Activated effector memory CD4-positive, alpha-beta T cell treated with Interleukin-2 at 50 U/mL for 16 hours (primary cell): Measurements from ENCODE around the gene HMMR.
"Not testable (repeated sequence)": the region's sequence is repeated elsewhere in the genome, so short reads cannot be mapped to it uniquely, and the experiment has no call there.

Experiments used
- DNase-seq: peaks from one replicate; pipeline ENCODE4 v3.0.0-alpha.2; 2020

HMMR gene

DNA sequence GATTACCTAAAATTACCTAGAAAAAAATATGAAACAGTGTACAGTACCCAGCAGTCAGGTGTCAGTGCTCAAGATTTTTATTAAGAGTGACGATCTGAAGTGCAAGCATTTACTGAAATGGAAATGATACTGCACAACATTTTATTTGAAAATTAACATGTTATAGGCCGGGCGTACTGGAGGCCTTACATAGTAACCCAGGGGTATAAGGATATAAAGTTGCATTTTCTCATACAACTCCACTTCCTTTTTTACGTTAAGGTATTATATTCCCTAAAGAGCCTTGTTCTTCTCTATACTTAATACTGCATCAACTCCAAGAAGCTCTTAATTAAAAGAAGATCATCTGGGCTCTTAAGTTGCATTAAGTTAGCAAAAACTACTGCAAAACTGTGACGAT, 48.3 kb downstream of the HMMR start:
- no peak for DNase-seq

DNA sequence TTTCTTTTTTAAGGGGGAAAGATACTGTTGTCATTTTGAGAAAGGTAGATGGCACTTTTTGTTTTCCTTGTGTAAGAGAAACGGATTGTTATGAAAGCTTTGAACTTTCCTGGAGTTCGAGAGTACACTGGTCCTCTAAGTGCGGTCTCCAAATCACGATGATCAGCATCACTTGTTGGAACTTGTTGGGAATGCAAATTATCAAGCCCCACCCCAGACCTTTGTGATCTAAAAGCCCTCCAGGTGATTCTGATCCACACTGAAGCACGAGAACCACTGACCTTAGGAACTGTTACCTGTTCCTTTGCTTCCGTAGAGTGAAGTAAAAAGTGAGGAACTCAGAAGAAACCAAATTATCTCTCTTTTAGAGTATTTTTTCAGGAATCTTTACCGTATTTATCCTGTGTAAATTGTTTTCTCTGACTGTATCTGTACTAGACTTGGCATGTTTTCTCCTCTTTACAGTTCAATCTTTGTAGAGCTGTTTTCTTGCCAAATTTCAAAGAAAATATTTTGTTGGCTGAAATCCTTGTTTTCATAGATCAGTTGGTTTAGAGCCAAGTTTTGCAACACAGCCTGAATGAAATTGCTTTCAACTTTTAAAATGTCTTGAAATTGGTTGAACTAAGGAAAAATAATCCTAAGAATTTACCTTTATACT, 49.0 kb downstream of the HMMR start:
- no peak for DNase-seq

- no peak for DNase-seq
Measured at GRCh38 chr5:163512526-163512925, 52.1 kb downstream of the HMMR start.

DNA sequence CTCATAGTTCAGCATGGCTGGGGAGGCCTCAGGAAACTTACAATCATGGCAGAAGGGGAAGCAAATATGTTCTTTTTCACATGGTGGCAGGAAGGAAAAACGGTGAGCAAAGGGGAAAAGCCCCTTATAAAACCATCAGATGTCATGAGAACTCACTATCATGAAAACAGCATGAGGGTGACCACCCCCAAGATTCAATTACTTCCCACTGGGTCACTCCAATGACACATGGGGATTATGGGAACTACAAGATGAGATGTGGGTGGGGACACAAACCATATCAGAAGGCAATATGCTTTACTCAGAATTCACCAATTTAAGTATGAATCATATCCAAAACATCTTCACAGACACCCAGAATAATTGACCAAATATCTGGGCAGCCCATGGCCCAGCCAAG, 64.7 kb downstream of the HMMR start:
- DNase-seq, result no peak

DNA sequence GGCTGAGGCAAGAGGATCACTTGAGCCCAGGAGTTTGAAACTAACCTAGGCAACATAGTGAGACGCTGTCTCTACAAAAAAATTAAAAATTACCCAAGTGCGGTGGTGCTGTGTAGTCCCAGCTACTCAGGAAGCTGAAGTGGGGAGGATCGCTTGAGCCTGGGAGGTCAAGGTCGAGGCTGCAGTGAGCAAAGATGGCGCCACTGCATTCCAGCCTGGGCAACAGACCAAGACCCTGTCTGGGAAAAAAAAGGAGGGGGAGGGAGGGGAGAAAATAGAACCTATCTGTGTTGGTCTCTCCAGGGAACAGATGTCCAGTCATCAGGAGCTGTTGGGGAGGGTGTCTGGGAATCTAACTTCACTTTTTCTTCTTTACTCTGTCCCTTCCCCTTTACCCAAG, 69.3 kb downstream of the HMMR start:
- no peak for DNase-seq

DNA sequence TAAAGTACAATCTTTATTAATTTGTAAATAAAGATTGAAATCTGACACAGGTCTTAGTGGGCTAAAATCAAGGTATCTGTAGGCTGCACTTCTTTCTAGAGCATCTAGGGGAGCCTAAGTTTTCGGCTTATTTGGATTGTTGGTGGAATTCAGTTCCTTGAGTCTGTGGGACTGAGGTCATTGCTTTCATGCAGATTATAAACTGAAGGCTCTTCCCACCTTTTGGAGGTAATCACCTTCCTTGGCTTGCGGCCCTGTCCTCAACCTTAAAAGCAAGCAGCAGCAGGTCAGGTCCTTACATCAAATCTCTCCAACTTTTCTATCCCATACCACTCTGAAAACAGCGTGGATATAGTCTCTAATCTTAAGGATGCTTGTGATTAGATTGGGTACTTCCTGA, 70.8 kb downstream of the HMMR start:
- DNase-seq, result no peak

- no peak for DNase-seq
Measured at GRCh38 chr5:163532171-163533084, 72.0 kb downstream of the HMMR start.

DNA sequence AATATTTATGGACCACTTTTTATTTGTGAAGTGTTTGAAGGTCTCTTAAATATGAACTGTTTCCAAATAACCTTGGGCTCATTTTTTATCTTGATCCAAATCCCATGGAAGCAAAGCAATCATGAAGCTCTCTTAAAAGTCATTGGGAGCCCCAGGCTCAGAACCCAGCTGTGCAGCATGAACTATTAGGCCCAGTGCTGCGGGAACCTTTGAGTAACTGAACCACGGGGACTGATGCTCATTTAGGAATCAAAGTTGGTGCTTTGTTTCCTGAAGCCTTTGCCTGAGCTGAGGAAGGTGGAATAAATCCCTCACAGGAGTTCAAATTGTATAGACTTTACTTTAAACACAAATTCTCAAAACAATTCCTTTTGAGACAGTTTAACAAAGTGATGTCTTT, 72.8 kb downstream of the HMMR start:
- DNase-seq, result no peak

DNA sequence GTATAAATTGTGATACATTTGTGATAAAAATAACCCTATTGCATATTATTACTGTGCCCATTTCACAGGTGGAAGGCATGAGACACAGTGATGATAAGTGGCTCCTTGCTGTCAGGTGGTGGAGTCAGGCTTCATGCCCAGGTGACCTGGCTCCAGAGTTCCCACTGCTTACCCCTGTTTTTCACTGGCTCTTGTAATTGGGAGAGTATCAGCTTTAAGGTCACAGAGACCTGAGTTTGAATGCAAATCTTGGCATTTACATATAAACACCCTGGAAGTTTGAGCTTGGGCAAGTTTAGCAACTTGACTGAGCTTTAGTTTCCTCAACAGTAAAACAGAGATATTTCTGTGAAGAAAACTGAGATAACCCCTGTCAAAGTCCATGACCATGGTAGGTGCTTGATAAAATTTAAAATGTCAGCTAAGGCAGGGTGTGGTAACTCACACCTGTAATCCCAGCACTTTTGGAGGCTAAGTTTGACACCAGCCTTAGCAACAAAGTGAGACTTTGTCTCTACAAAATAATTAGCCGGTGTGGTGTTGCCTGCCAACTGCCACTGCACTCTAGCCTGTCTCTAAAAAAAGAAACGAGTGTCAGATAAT, 74.2 kb downstream of the HMMR start:
- no peak for DNase-seq

- no peak for DNase-seq
Measured at GRCh38 chr5:163535290-163535689, 74.9 kb downstream of the HMMR start.

GRCh38 chr5:163536442-163536841, 76.0 kb downstream of the HMMR start:
- not testable (repeated sequence) for DNase-seq

GRCh38 chr5:163540696-163541095, 80.3 kb downstream of the HMMR start:
- no peak for DNase-seq
